HG03097 (cell line): ENCODE results near the gene ZNF425.
"Not testable (repeated sequence)": the region's sequence is repeated elsewhere in the genome, so short reads cannot be mapped to it uniquely, and the experiment has no call there.

Experiments
- ATAC-seq: cut with Tn5 transposase; IDR thresholded peaks from one replicate; pipeline ENCODE4 v1.9.1; 2021; ENCODE audit not compliant: unreplicated experiment, low FRiP score

The ZNF425 gene

GRCh38 chr7:149125863-149126661 is at the start of gene ZNF425:
ZNF425 (minus strand) TSS chr7:149126324; CDS start chr7:149126213, 111 bp downstream.
- ATAC-seq, result peak; percentile 83

GRCh38 chr7:149175150-149175549 is 49.0 kb upstream of the ZNF425 start:
- no peak for ATAC-seq

GRCh38 chr7:149172534-149172920 is 46.4 kb upstream of the ZNF425 start:
- no peak for ATAC-seq

GRCh38 chr7:149171892-149172533 is 45.9 kb upstream of the ZNF425 start:
- ATAC-seq, result no peak

- no peak for ATAC-seq
Measured at GRCh38 chr7:149166630-149167352, 40.7 kb upstream of the ZNF425 start.

GRCh38 chr7:149166142-149166541 is 40.0 kb upstream of the ZNF425 start:
- no peak for ATAC-seq

GRCh38 chr7:149161241-149161848 is 35.2 kb upstream of the ZNF425 start:
- no peak for ATAC-seq

DNA sequence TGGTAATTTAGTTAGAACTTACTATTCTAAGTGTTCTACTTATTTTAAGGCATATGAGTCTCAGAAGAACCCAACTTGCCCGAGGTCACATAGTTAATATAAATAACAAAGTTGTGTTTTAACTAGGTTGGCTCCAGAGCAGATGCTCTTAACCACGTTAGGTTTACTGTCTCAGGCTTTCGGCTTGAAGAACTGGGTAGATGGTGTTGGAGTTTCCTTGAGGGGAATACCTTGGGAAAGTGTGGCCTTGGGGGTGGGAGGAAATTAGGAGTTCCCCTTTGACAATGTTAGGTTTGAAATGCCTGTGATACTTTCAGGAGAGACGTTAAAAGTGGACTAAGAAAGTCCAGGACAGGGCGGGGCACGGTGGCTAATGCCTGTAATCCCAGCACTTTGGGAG is 30.8 kb upstream of the ZNF425 start:
- ATAC-seq, result no peak

DNA sequence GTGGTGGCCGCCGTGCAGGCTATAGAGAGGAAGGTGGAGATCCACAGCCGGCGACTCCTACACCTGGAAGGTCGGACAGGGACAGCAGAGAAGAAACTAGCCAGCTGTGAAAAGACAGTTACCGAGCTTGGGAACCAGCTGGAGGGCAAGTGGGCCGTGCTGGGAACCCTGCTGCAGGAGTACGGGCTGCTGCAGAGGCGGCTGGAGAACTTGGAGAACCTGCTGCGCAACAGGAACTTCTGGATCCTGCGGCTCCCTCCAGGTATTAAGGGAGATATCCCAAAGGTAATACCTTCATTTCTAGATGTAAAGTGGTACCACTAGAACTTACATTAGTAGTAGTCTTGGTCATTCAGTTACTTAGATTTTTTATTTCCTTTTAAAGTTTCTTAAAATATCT is 27.9 kb upstream of the ZNF425 start:
- ATAC-seq, result no peak

DNA sequence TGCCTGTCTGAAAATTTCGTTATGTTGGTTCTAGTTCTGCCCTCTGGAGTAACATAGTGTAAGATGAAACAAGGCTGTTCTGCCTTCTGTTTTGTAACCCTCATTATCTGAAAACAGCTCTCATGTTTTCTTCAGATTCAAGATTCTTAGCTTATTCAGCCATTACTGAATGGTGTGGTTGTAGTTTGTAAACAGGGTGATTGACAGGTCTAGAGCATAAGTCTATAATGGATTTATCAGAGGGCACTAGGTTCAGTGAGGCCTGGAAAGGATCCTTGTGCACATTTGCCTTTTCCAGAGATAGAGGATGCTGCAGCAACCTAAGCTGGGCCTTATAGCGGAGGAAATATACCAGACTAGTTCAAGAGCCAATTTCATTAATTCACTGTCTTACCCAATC is 27.2 kb upstream of the ZNF425 start:
- no peak for ATAC-seq

DNA sequence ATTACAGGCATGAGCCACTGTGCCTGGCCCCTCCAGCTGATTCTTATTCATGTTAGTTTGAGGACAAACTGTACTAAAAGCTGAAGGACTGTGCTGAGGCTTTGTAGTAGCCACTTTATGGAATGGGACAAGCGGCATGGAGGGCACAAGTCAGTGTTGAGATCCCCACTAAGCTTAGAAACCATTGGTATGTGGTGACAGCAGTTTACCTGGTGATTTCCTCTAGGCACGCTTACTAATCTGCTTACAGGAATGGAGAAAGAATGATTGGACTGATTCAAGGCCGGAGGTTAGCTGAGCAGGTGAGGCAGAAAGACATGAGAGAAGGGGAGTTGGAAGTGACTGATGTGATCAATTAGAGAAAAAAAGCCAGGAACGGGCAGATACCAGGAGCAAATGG is 24.9 kb upstream of the ZNF425 start:
- ATAC-seq, result no peak

GRCh38 chr7:149147752-149148653 is 21.9 kb upstream of the ZNF425 start:
- ATAC-seq, result peak; percentile 1

DNA sequence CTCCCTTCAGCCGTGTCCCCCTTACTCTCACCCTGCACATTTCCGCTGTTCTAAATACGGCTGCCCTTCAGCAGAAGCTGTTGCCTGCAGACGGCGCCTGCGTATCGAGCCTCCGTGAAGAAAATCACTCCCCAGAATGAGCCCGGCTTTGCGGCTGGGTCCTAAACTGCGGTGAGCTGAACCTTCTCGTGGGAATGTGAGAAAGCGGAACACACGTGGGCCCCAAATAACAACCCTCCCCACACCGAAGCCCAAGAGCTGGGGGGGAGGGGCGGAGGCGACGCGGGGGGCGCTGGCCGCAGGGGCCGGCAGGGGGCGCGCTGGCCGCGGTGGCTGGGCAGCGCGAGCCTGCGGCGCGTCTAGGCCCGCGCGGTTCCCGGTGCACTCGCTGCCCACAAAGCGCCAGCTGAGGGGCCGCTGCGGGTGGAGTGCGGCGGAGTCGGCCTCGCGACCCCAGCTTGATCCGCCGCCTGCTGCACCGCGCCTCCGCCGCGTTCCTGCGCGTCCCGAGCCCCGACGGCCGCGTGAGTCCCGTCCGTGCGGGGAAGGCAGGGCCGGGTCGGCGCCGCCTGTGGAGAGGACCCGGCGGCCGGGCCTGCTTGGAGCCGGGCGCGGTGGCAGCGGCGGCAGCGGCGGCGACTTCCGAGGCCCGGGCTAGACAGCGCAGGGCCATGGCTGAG is 21.1 kb upstream of the ZNF425 start, which contains the start of gene ZNF398:
ZNF398 (plus strand) TSS at position 382 of the 680 bp plus-strand sequence; CDS start at position 672, 290 bp downstream.
- peak; percentile 64 for ATAC-seq

DNA sequence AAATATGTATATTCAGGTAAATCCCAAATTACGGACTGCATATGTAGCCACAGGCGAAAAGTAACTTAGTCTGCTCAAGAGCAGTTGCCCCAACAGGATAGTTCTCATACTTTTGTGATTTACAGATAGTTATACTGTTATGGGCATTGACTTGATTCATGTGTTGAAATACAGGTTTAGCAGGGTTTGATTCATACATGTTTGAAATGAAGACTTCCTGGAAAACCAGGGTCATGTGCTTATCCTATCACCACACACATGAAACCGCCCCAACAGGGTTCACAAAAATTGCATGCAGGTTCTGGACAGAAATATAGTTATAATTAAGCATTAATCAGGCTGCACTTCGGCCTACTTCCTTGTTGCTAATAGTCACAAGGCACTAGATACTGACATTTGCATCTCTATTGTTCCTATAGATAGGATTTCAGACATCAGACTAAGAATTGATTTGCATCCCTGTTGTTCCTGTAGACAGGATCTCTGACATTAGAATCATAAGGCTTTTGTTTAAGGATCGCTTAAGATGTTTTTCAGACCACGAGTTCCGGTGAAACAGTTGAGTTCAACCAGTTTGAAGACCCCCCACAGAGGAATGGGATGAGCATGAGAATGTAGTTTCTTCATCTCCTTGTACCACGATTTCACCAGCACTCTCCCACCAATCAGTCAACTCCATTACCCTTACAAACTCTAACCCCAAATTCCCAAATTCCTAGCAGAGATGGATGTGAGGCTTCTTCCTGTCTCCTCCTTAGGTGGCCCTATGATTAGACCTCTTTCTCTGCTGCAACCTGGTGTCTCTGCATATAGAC is 19.1 kb upstream of the ZNF425 start:
- ATAC-seq, result no peak

GRCh38 chr7:149144436-149144922 is 18.4 kb upstream of the ZNF425 start:
- ATAC-seq, result not testable (repeated sequence)

GRCh38 chr7:149141893-149142292 is 15.8 kb upstream of the ZNF425 start:
- ATAC-seq, result no peak

DNA sequence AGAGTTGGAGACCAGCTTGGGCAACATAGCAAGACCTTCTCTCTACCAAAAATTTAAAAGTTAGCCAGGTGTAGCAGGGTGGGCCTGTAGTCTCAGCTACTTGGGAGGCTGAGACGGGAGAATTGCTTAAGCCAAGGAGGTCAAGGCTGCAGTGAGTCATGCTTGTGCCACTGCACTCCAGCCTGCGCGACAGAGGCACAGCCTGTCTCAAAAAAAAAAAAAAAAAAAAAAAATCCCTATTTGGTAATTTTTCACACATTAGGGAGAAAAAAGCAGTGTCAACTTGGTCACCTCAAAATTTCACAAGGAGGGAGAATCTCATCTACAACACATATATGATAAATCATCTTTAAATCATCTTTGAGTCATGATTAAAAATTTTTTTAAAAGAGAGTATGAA is 14.7 kb upstream of the ZNF425 start:
- ATAC-seq, result no peak

GRCh38 chr7:149136118-149136517 is 10.0 kb upstream of the ZNF425 start:
- ATAC-seq, result no peak
